CD14-positive monocyte (primary cell): ENCODE results near the gene ZNHIT3. TPM values are rescaled to one million over a fixed set of nuclear protein-coding genes. Genes with fewer than 3 reads are reported as not detected.
A peak's percentile ranks its signal among the peaks of the same experiment; 100 is the strongest.

Source experiments
- DNase-seq, 3 donors: peaks; one replicate each; pipeline ENCODE4 v3.0.0-alpha.2; 2011 to 2022
- H2AFZ ChIP-seq: 2 replicates; pipeline ENCODE4 v1.6.0; 2012; ENCODE audit warnings: mild to moderate bottlenecking, low read depth, low read length, inconsistent platforms; ENCODE audit not compliant: insufficient read depth, poor library complexity, severe bottlenecking
- H3K27ac ChIP-seq, 2 donors: 1 replicate in 1 of 2; 2 replicates in 1 of 2; pipeline ENCODE4 v1.5.1; 2012 to 2013; ENCODE audit warnings: low read length in 2 of 2, control low read depth in 1 of 2, inconsistent platforms in 1 of 2, low read depth in 1 of 2, mild to moderate bottlenecking in 1 of 2
- H3K27me3 ChIP-seq, 2 donors: one replicate each; pipeline versions ENCODE4 v1.6.0 to v1.6.1; 2011 to 2013; ENCODE audit warnings: low read length in 2 of 2; ENCODE audit not compliant: control insufficient read depth in 2 of 2, insufficient read depth in 2 of 2
- H3K36me3 ChIP-seq, 2 donors: replicated peaks in 1 of 2; 1 replicate in 1 of 2; 2 replicates in 1 of 2; pipeline versions ENCODE4 v1.5.1 to v1.6.1; 2012 to 2013; ENCODE audit warnings: low read length in 2 of 2, control low read depth in 1 of 2, inconsistent platforms in 1 of 2, mild to moderate bottlenecking in 1 of 2; ENCODE audit not compliant: insufficient read depth in 2 of 2, control insufficient read depth in 1 of 2
- H3K4me1 ChIP-seq, 2 donors: 1 replicate in 1 of 2; 2 replicates in 1 of 2; pipeline versions ENCODE4 v1.5.1 to v1.6.1; 2012 to 2013; ENCODE audit warnings: low read length in 2 of 2, control low read depth in 1 of 2, inconsistent platforms in 1 of 2, mild to moderate bottlenecking in 1 of 2, moderate library complexity in 1 of 2; ENCODE audit not compliant: insufficient read depth in 2 of 2, control insufficient read depth in 1 of 2
- H3K4me2 ChIP-seq: replicated peaks from 2 replicates; pipeline ENCODE3; 2012; ENCODE audit warnings: low read length, moderate library complexity, mild to moderate bottlenecking; ENCODE audit not compliant: poor library complexity, severe bottlenecking; ENCODE audit errors: extremely low read depth
- H3K4me3 ChIP-seq, 3 experiments: fragments of 200-600 bp in 1 of 3; sonication (generic) in 1 of 3; replicated peaks in 1 of 3; 1 replicate in 2 of 3; 2 replicates in 1 of 3; pipeline ENCODE4 v1.5.1; 2011 to 2013; ENCODE audit warnings: low read length in 3 of 3, mild to moderate bottlenecking in 3 of 3, control low read depth in 2 of 3, low read depth in 2 of 3, inconsistent platforms in 1 of 3, moderate library complexity in 1 of 3
- H3K79me2 ChIP-seq: 2 replicates; pipeline ENCODE4 v1.6.0; 2012; ENCODE audit warnings: mild to moderate bottlenecking, control low read depth, inconsistent platforms, low read length, moderate library complexity; ENCODE audit not compliant: insufficient read depth
- H3K9ac ChIP-seq: 2 replicates; pipeline ENCODE4 v1.6.0; 2017; ENCODE audit warnings: low read length, mild to moderate bottlenecking; ENCODE audit not compliant: insufficient read depth, poor library complexity, severe bottlenecking
- H3K9me3 ChIP-seq, 2 donors: replicated peaks in 1 of 2; 1 replicate in 1 of 2; 2 replicates in 1 of 2; pipeline versions ENCODE4 v1.5.1 to v1.6.1; 2012 to 2013; ENCODE audit warnings: low read length in 2 of 2, control low read depth in 1 of 2; ENCODE audit not compliant: control insufficient read depth in 1 of 2, insufficient read depth in 1 of 2
- H4K20me1 ChIP-seq: 2 replicates; pipeline ENCODE4 v1.6.0; 2012; ENCODE audit warnings: mild to moderate bottlenecking, low read length, control low read depth, moderate library complexity; ENCODE audit not compliant: insufficient read depth
- H3K27ac Mint-ChIP-seq, 7 donors: one replicate each; pipeline ENCODE4 v1.8.0; 2020; ENCODE audit warnings: mild to moderate bottlenecking in 7 of 7, mixed read lengths in 7 of 7, moderate library complexity in 6 of 7, inconsistent platforms in 2 of 7
- H3K27me3 Mint-ChIP-seq, 3 donors: one replicate each; pipeline ENCODE4 v1.8.0; 2021 to 2022; ENCODE audit warnings: low read depth in 3 of 3, mild to moderate bottlenecking in 3 of 3, mixed read lengths in 3 of 3, moderate library complexity in 3 of 3, inconsistent platforms in 1 of 3
- H3K36me3 Mint-ChIP-seq, 2 donors: one replicate each; pipeline ENCODE4 v1.8.0; 2020; ENCODE audit warnings: mixed read lengths in 2 of 2, inconsistent platforms in 1 of 2, mild to moderate bottlenecking in 1 of 2
- H3K4me1 Mint-ChIP-seq: one replicate; pipeline ENCODE4 v1.8.0; 2020; ENCODE audit warnings: mild to moderate bottlenecking, mixed read lengths
- H3K4me3 Mint-ChIP-seq, 2 donors: one replicate each; pipeline ENCODE4 v1.8.0; 2020; ENCODE audit warnings: mild to moderate bottlenecking in 2 of 2, mixed read lengths in 2 of 2, moderate library complexity in 1 of 2
- H3K9me3 Mint-ChIP-seq, 7 donors: one replicate each; pipeline ENCODE4 v1.8.0; 2020 to 2022; ENCODE audit warnings: mixed read lengths in 7 of 7, mild to moderate bottlenecking in 6 of 7, moderate library complexity in 6 of 7, inconsistent platforms in 2 of 7
- CTCF ChIP-seq: fragments of 200-600 bp; IDR thresholded peaks from one replicate; pipeline ENCODE4 v1.8.0; 2022; ENCODE audit warnings: antibody characterized with exemption, mild to moderate bottlenecking
- WGBS: methylation state at CpG from one replicate; pipeline ENCODE4 v1.1.5; 2013; ENCODE audit warnings: missing lambda C conversion rate; ENCODE audit not compliant: insufficient coverage; 5-methylcytosine and 5-hydroxymethylcytosine counted together
- intact Hi-C, 2 donors: fragments of 100-400 bp; cut with micrococcal nuclease; formaldehyde crosslinking; loops; one replicate each; pipeline versions ENCODE4 v1.15.0 to v1.15.1; 2023
- polyA plus RNA-seq, 3 donors: library from polyadenylated mRNA; depleted of rRNA in 1 of 3; unstranded in 2 of 3; stranded (reverse) in 1 of 3; fragments of 300-500 nt in 2 of 3; fragments of >200 nt in 1 of 3; fragmentation: Illumina TruSeq in 2 of 3; gene quantifications; 1 replicate in 2 of 3; 2 replicates in 1 of 3; pipeline ENCODE4 v1.2.3, GENCODE V29; 2012 to 2021
- small RNA-seq: library from RNA; depleted of rRNA; stranded (forward); fragments of <200 nt; gene quantifications from one replicate; pipeline ENCODE3, GENCODE V24; 2012; ENCODE audit warnings: low read depth; ENCODE audit not compliant: insufficient read length

Gene ZNHIT3
- polyA plus RNA-seq, 3 donors, result 27.6 to 70.4 (median 63.5) TPM

GRCh38 chr17:36545077-36545464 lies 58.6 kb downstream of the ZNHIT3 start:
- no peak for DNase-seq
- Histone ChIP-seq H3K27ac (peak overlapping the region; percentile 88 to 97), H3K4me1 (peaks cover 45 to 54% of the 10 kb centered on the region in 2 donors), H3K9me3 (no peaks in the 10 kb centered on the region), H3K36me3 (peaks cover 0 to 9% of the 10 kb centered on the region in 2 donors), H3K79me2 (peaks cover 71% of the 10 kb centered on the region), H4K20me1 (peaks cover 45% of the 10 kb centered on the region), H3K4me3 (peak overlapping the region; percentile 68 to 96 (median 88)), H3K4me2 (peak overlapping the region; percentile 96), H2AFZ (peak overlapping the region; percentile 99), H3K9ac (peak overlapping the region; percentile 97), H3K27me3 (no peaks in the 10 kb centered on the region)
- TF ChIP-seq CTCF, result no peak
- under 1% methylated on average over 26 of the region's 38 CpGs for WGBS
- Mint-ChIP-seq H3K36me3 (peaks cover 5 to 17% of the 10 kb centered on the region in 2 donors), H3K27me3 (no peaks in the 10 kb centered on the region), H3K4me1 (peaks cover 41% of the 10 kb centered on the region), H3K9me3 (peaks cover 0 to 2% (median 0%) of the 10 kb centered on the region in 7 donors), H3K4me3 (peak overlapping the region; percentile 92 to 98), H3K27ac (peak overlapping the region; percentile 95 to 99 (median 98))
- intact Hi-C loops, result loop anchor here (5.0 to 10.0 kb wide), 2 partner anchors 47 to 410 kb away; partner anchors contain the start of gene DHRS11 (in 1 of the 2)

Small RNA genes within 50 kb of the gene (small RNA-seq; reads per million reads assigned to genes)
- not detected for gene RNA5SP439

Other genes starting within 250 kb of the ZNHIT3 start
- under 1 TPM in 1 of 3 donors, not detected in 2; 0.24 TPM for gene TBC1D3I, start 222.1 kb upstream of the ZNHIT3 start, polyA plus RNA-seq
- gene TBC1D3G, start 162.8 kb upstream of the ZNHIT3 start, polyA plus RNA-seq, result not detected
- gene TBC1D3H, start 98.2 kb upstream of the ZNHIT3 start, polyA plus RNA-seq, result not detected
- 10 to 100 TPM in 1 of 3 donors, 1 to 10 TPM in 2; 1.2 to 51.3 (median 1.9) TPM for gene MYO19, start 48.2 kb downstream of the ZNHIT3 start, polyA plus RNA-seq
- 1 to 10 TPM; 3.1 to 5.9 (median 3.7) TPM for gene PIGW, start 48.3 kb downstream of the ZNHIT3 start, polyA plus RNA-seq
- 10 to 100 TPM; 22.3 to 89.5 (median 31.5) TPM for gene GGNBP2, start 58.2 kb downstream of the ZNHIT3 start, polyA plus RNA-seq
- 1 to 10 TPM; 1.2 to 4.3 (median 2.7) TPM for gene DHRS11, start 105.2 kb downstream of the ZNHIT3 start, polyA plus RNA-seq
- 1 to 10 TPM in 2 of 3 donors, under 1 TPM in 1; 0.82 to 2.3 (median 1.5) TPM for gene MRM1, start 114.9 kb downstream of the ZNHIT3 start, polyA plus RNA-seq